KMS-11 (cell line): ENCODE measurements around the gene DMRT2.

Experiments
- H2AFZ ChIP-seq: fragments of 200-600 bp; sonication (generic); 2 replicates; pipeline ENCODE4 v1.6.1; 2016; ENCODE audit warnings: antibody characterized with exemption, mixed run types, low read depth
- H3K27ac ChIP-seq: fragments of 200-600 bp; sonication (generic); 2 replicates; pipeline ENCODE4 v1.6.1; 2016; ENCODE audit warnings: mild to moderate bottlenecking, mixed run types
- H3K27me3 ChIP-seq: fragments of 200-600 bp; sonication (generic); 2 replicates; pipeline ENCODE4 v1.6.1; 2017; ENCODE audit warnings: mild to moderate bottlenecking, low read depth, mixed run types, moderate library complexity; ENCODE audit not compliant: insufficient read depth
- H3K36me3 ChIP-seq: fragments of 200-600 bp; sonication (generic); 2 replicates; pipeline ENCODE4 v1.6.1; 2017; ENCODE audit warnings: mild to moderate bottlenecking, mixed run types; ENCODE audit not compliant: insufficient read depth
- H3K4me1 ChIP-seq: fragments of 200-600 bp; sonication (generic); 2 replicates; pipeline ENCODE4 v1.6.1; 2016; ENCODE audit warnings: mild to moderate bottlenecking, low read depth, mixed run types; ENCODE audit not compliant: poor library complexity, severe bottlenecking
- H3K4me2 ChIP-seq: fragments of 200-600 bp; sonication (generic); 2 replicates; pipeline ENCODE4 v1.7.0; 2016; ENCODE audit warnings: mild to moderate bottlenecking, mixed run types
- H3K4me3 ChIP-seq: fragments of 200-600 bp; sonication (generic); IDR thresholded peaks from 2 replicates; pipeline ENCODE4 v1.6.1; 2017; ENCODE audit warnings: low read depth, low read length, mixed read lengths; ENCODE audit not compliant: insufficient read depth
- H3K79me2 ChIP-seq: fragments of 200-600 bp; sonication (generic); 2 replicates; pipeline ENCODE4 v1.6.1; 2016; ENCODE audit warnings: low read depth, mixed run types; ENCODE audit not compliant: insufficient read depth
- H3K9ac ChIP-seq: fragments of 200-600 bp; sonication (generic); 2 replicates; pipeline ENCODE4 v1.6.1; 2016; ENCODE audit warnings: mild to moderate bottlenecking, mixed run types
- H4K20me1 ChIP-seq: fragments of 200-600 bp; sonication (generic); 2 replicates; pipeline ENCODE4 v1.6.1; 2016; ENCODE audit warnings: mild to moderate bottlenecking, mixed run types; ENCODE audit not compliant: insufficient read depth
- TF ChIP-seq, protein P1 (sequence below): fragments of 200-600 bp; sonication (generic); conservative IDR thresholded peaks from 2 replicates; pipeline ENCODE4 v1.6.1; 2017; ENCODE audit warnings: low read depth, mild to moderate bottlenecking, antibody characterized with exemption, low read length, moderate library complexity, mixed read lengths

DMRT2 gene

GRCh38 chr9:1049641-1050040 is 516 bp upstream of the DMRT2 start:
- Histone ChIP-seq H3K27me3 (no peaks in the 10 kb centered on the region; the same call in 1 of the 2 replicates), H3K4me2 (no peak overlapping the region; the same call in 1 of the 2 replicates), H3K36me3 (no peaks in the 10 kb centered on the region), H2AFZ (peak overlapping the region; percentile 47; the same call in 1 of the 2 replicates), H3K4me3 (no peak overlapping the region), H3K4me1 (peaks cover 5% of the 10 kb centered on the region), H3K9ac (no peak overlapping the region), H3K27ac (no peak overlapping the region), H3K79me2 (no peaks in the 10 kb centered on the region), H4K20me1 (no peaks in the 10 kb centered on the region)
- TF ChIP-seq, protein P1, sequence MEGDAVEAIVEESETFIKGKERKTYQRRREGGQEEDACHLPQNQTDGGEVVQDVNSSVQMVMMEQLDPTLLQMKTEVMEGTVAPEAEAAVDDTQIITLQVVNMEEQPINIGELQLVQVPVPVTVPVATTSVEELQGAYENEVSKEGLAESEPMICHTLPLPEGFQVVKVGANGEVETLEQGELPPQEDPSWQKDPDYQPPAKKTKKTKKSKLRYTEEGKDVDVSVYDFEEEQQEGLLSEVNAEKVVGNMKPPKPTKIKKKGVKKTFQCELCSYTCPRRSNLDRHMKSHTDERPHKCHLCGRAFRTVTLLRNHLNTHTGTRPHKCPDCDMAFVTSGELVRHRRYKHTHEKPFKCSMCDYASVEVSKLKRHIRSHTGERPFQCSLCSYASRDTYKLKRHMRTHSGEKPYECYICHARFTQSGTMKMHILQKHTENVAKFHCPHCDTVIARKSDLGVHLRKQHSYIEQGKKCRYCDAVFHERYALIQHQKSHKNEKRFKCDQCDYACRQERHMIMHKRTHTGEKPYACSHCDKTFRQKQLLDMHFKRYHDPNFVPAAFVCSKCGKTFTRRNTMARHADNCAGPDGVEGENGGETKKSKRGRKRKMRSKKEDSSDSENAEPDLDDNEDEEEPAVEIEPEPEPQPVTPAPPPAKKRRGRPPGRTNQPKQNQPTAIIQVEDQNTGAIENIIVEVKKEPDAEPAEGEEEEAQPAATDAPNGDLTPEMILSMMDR, result no peak

DNA sequence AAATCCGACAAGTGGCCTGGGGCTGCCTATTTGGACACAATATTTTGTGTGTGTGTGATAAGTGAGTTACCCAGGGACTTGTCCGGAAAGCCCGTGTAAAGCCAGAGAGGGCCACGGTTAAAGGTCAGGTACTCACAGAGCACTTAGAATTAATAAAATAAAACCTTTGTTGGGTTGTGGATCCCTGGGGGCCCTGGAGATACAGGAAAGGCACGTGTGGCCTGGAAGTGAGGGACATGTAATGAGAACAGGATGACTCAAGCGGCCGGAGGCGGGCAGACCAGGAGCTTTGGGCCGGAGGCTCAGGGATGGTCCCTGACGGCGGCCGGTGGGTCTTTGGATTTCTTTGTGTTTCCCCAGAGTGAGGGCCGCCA is 1.0 kb downstream of the DMRT2 start:
- Histone ChIP-seq H3K79me2 (no peaks in the 10 kb centered on the region), H3K4me3 (no peak overlapping the region), H2AFZ (peak overlapping the region; percentile 88; the same call in 1 of the 2 replicates), H3K4me1 (peaks cover 5% of the 10 kb centered on the region), H3K27ac (no peak overlapping the region), H3K4me2 (no peak overlapping the region), H3K36me3 (no peaks in the 10 kb centered on the region), H3K9ac (no peak overlapping the region), H3K27me3 (no peaks in the 10 kb centered on the region; the same call in 1 of the 2 replicates), H4K20me1 (no peaks in the 10 kb centered on the region)
- TF ChIP-seq, protein P1, result no peak

GRCh38 chr9:1051584-1052275 is 1.6 kb downstream of the DMRT2 start:
- H3K36me3 ChIP-seq, result no peaks in the 10 kb centered on the region
- H3K9ac ChIP-seq, result peak overlapping the region; percentile 27; the same call in 1 of the 2 replicates
- H3K4me3 ChIP-seq, result no peak overlapping the region
- H4K20me1 ChIP-seq, result no peaks in the 10 kb centered on the region
- H2AFZ ChIP-seq, result peak overlapping the region; percentile 88
- TF ChIP-seq, protein P1, result no peak
- H3K27me3 ChIP-seq, result no peaks in the 10 kb centered on the region; the same call in 1 of the 2 replicates
- H3K27ac ChIP-seq, result no peak overlapping the region
- peak overlapping the region; percentile 45; the same call in 1 of the 2 replicates for H3K4me2 ChIP-seq
- H3K4me1 ChIP-seq, result peaks cover 5% of the 10 kb centered on the region
- H3K79me2 ChIP-seq, result no peaks in the 10 kb centered on the region

- Histone ChIP-seq H3K79me2 (no peaks in the 10 kb centered on the region), H3K4me1 (peaks cover 5% of the 10 kb centered on the region), H2AFZ (peak overlapping the region; percentile 88), H4K20me1 (no peaks in the 10 kb centered on the region), H3K4me3 (no peak overlapping the region), H3K27ac (no peak overlapping the region), H3K4me2 (peak overlapping the region; percentile 45; the same call in 1 of the 2 replicates), H3K36me3 (no peaks in the 10 kb centered on the region), H3K27me3 (no peaks in the 10 kb centered on the region; the same call in 1 of the 2 replicates), H3K9ac (peak overlapping the region; percentile 27; the same call in 1 of the 2 replicates)
- TF ChIP-seq, protein P1, result no peak
Observed at GRCh38 chr9:1052365-1053281, 2.5 kb downstream of the DMRT2 start.
